ENCODE data around the gene ARHGEF39. TPM values are rescaled to one million over a fixed set of nuclear protein-coding genes. Genes with fewer than 3 reads are reported as not detected.

Gene ARHGEF39
- total RNA-seq, 1 donor from 2014 or later, result 1.2 TPM

- no peak overlapping the region for H3K27ac ChIP-seq
- no peak for TF ChIP-seq CTCF (IDR thresholded peaks at IDR 0.05)
- H3K4me3 ChIP-seq, result no peak overlapping the region
- H3K36me3 ChIP-seq, result peaks cover 21% of the 10 kb centered on the region
- no peak for DNase-seq
- H3K9me3 ChIP-seq, result no peaks in the 10 kb centered on the region
- intact Hi-C loops (cut with DNase I), result no loop called here
- peaks cover 42% of the 10 kb centered on the region for H3K4me1 ChIP-seq
- no peaks in the 10 kb centered on the region for H3K27me3 ChIP-seq (ENCODE audit: low read depth)
- ATAC-seq, result no peak
Observed at GRCh38 chr9:35662437-35662836, 2.6 kb downstream of the ARHGEF39 start.

GRCh38 chr9:35661756-35662350 lies 3.1 kb downstream of the ARHGEF39 start:
- Histone ChIP-seq H3K9me3 (no peaks in the 10 kb centered on the region), H3K27me3 (ENCODE audit: low read depth) (no peaks in the 10 kb centered on the region), H3K4me3 (no peak overlapping the region), H3K36me3 (peaks cover 21% of the 10 kb centered on the region), H3K4me1 (peaks cover 48% of the 10 kb centered on the region), H3K27ac (peak overlapping the region; percentile 33)
- TF ChIP-seq CTCF (IDR thresholded peaks at IDR 0.05), result no peak
- intact Hi-C loops (cut with DNase I), result no loop called here
- DNase-seq (no peak), ATAC-seq (no peak)

GRCh38 chr9:35660966-35661415 lies 4.0 kb downstream of the ARHGEF39 start:
- Histone ChIP-seq H3K4me1 (peaks cover 46% of the 10 kb centered on the region), H3K36me3 (peaks cover 21% of the 10 kb centered on the region), H3K27ac (peak overlapping the region; percentile 42), H3K9me3 (no peaks in the 10 kb centered on the region), H3K4me3 (no peak overlapping the region), H3K27me3 (ENCODE audit: low read depth) (no peaks in the 10 kb centered on the region)
- ATAC-seq (no peak), DNase-seq (no peak)
- intact Hi-C loops (cut with DNase I), result no loop called here
- peak; percentile 31 for TF ChIP-seq CTCF (IDR thresholded peaks at IDR 0.05)

GRCh38 chr9:35659340-35659739 lies 5.7 kb downstream of the ARHGEF39 start:
- Histone ChIP-seq H3K27ac (peak overlapping the region; percentile 97), H3K9me3 (no peaks in the 10 kb centered on the region), H3K36me3 (peaks cover 21% of the 10 kb centered on the region), H3K27me3 (ENCODE audit: low read depth) (no peaks in the 10 kb centered on the region), H3K4me1 (peaks cover 34% of the 10 kb centered on the region), H3K4me3 (peak overlapping the region; percentile 85)
- DNase-seq, result no peak
- no peak for ATAC-seq
- intact Hi-C loops (cut with DNase I), result no loop called here
- TF ChIP-seq CTCF (IDR thresholded peaks at IDR 0.05), result no peak

- Histone ChIP-seq H3K27me3 (ENCODE audit: low read depth) (no peaks in the 10 kb centered on the region), H3K9me3 (no peaks in the 10 kb centered on the region), H3K27ac (peak overlapping the region; percentile 97), H3K4me1 (peaks cover 34% of the 10 kb centered on the region), H3K36me3 (peaks cover 21% of the 10 kb centered on the region), H3K4me3 (peak overlapping the region; percentile 85)
- peak in 1 of 2 donors; percentile 2 for ATAC-seq
- no peak for TF ChIP-seq CTCF (IDR thresholded peaks at IDR 0.05)
- DNase-seq, result no peak
- intact Hi-C loops (cut with DNase I), result no loop called here
Observed at GRCh38 chr9:35658968-35659220, 6.1 kb downstream of the ARHGEF39 start.

Measured in lower lobe of right lung (tissue), 2 donors.